Endodermal cell (in vitro differentiated cells): ENCODE results near the gene TRIB2. TPM values are rescaled to one million over a fixed set of nuclear protein-coding genes. Genes with fewer than 3 reads are reported as not detected.

ENCODE experiments used
- DNase-seq: peaks from one replicate; pipeline ENCODE4 v3.0.0-alpha.2; 2017
- H3K27ac ChIP-seq: 2 replicates; pipeline ENCODE4 v1.5.1; 2013; ENCODE audit warnings: mild to moderate bottlenecking, low read depth, low read length, moderate library complexity
- H3K27me3 ChIP-seq: 2 replicates; pipeline ENCODE4 v1.6.1; 2013; ENCODE audit warnings: mild to moderate bottlenecking, low read length, moderate library complexity; ENCODE audit not compliant: insufficient read depth, control insufficient read depth, poor library complexity, severe bottlenecking
- H3K36me3 ChIP-seq: 2 replicates; pipeline ENCODE4 v1.7.0; 2013; ENCODE audit warnings: mild to moderate bottlenecking, low read length, moderate library complexity; ENCODE audit not compliant: control insufficient read depth, insufficient read depth
- H3K4me1 ChIP-seq: one replicate; pipeline ENCODE4 v1.7.0; 2013; ENCODE audit warnings: low read length; ENCODE audit not compliant: control insufficient read depth, insufficient read depth
- H3K4me3 ChIP-seq: 2 replicates; pipeline ENCODE4 v1.5.1; 2013; ENCODE audit warnings: mild to moderate bottlenecking, low read length, moderate library complexity
- H3K9ac ChIP-seq: 2 replicates; pipeline ENCODE4 v1.6.1; 2013; ENCODE audit warnings: mild to moderate bottlenecking, low read length, moderate library complexity; ENCODE audit not compliant: poor library complexity, severe bottlenecking; ENCODE audit errors: extremely low read depth
- H3K9me3 ChIP-seq: 2 replicates; pipeline ENCODE4 v1.6.1; 2013; ENCODE audit warnings: mild to moderate bottlenecking, low read length, moderate library complexity; ENCODE audit not compliant: control insufficient read depth
- H3K27ac Mint-ChIP-seq: 2 replicates; pipeline ENCODE4 v1.8.0; 2020; ENCODE audit warnings: mixed read lengths
- H3K27me3 Mint-ChIP-seq: 2 replicates; pipeline ENCODE4 v1.8.0; 2021; ENCODE audit warnings: mild to moderate bottlenecking, mixed read lengths; ENCODE audit not compliant: insufficient read depth
- H3K36me3 Mint-ChIP-seq: 2 replicates; pipeline ENCODE4 v1.8.0; 2020; ENCODE audit warnings: low read depth, mixed read lengths
- H3K4me1 Mint-ChIP-seq: 2 replicates; pipeline ENCODE4 v1.8.0; 2020; ENCODE audit warnings: mixed read lengths
- H3K4me3 Mint-ChIP-seq: 2 replicates; pipeline ENCODE4 v1.8.0; 2020; ENCODE audit warnings: mild to moderate bottlenecking, moderate library complexity, mixed read lengths
- H3K9me3 Mint-ChIP-seq: 2 replicates; pipeline ENCODE4 v1.8.0; 2020; ENCODE audit warnings: mild to moderate bottlenecking, mixed read lengths
- CTCF ChIP-seq: fragments of 200-600 bp; sonication (generic); conservative IDR thresholded peaks from 2 replicates; pipeline ENCODE4 v1.5.0; 2021; ENCODE audit warnings: antibody characterized with exemption, mild to moderate bottlenecking
- WGBS, 2 experiments: methylation state at CpG; one replicate each; pipeline versions ENCODE4 v1.1.5 to v1.1.7; 2013; ENCODE audit warnings: missing lambda C conversion rate in 2 of 2, mixed read lengths in 1 of 2; ENCODE audit not compliant: insufficient coverage in 1 of 2, insufficient read length in 1 of 2; 5-methylcytosine and 5-hydroxymethylcytosine counted together
- total RNA-seq, 2 donors: library from RNA; stranded (reverse); fragmentation: NEBNext Ultra II Directional in 1 of 2; extraction: Animal tissue kit (Norgen Biotek cat#: 25700) in 1 of 2; gene quantifications; 2 replicates in 1 of 2; 3 replicates in 1 of 2; pipeline ENCODE4 v1.2.1, GENCODE V29; 2021

The TRIB2 gene
- total RNA-seq, 2 donors from 2014 or later: 23.8 to 29.8 TPM

GRCh38 chr2:12762337-12762736 is 45.6 kb downstream of the TRIB2 start:
- no peak for DNase-seq
- Histone ChIP-seq H3K4me3 (no peak overlapping the region), H3K9me3 (no peaks in the 10 kb centered on the region), H3K4me1 (no peaks in the 10 kb centered on the region), H3K9ac (no peak overlapping the region), H3K27me3 (peaks cover 3% of the 10 kb centered on the region), H3K36me3 (no peaks in the 10 kb centered on the region), H3K27ac (no peak overlapping the region)
- WGBS, 2 experiments: 94 to 100% methylated on average over 1 to 2 of the region's 2 CpGs
- no peak for TF ChIP-seq CTCF
- Mint-ChIP-seq H3K4me3 (no peak overlapping the region), H3K27ac (no peak overlapping the region), H3K27me3 (no peaks in the 10 kb centered on the region), H3K4me1 (no peaks in the 10 kb centered on the region), H3K36me3 (no peaks in the 10 kb centered on the region), H3K9me3 (no peaks in the 10 kb centered on the region)

GRCh38 chr2:12762976-12763375 is 46.2 kb downstream of the TRIB2 start:
- H3K27me3 Mint-ChIP-seq: peaks cover 4% of the 10 kb centered on the region

GRCh38 chr2:12763486-12763885 is 46.8 kb downstream of the TRIB2 start:
- H3K9me3 Mint-ChIP-seq: no peaks in the 10 kb centered on the region
- H3K4me1 ChIP-seq: no peaks in the 10 kb centered on the region

More at GRCh38 chr2:12762976-12763375, 46.2 kb downstream of the TRIB2 start:
- H3K9ac ChIP-seq: no peak overlapping the region
- Mint-ChIP-seq H3K4me1 (no peaks in the 10 kb centered on the region), H3K27ac (no peak overlapping the region), H3K4me3 (no peak overlapping the region), H3K9me3 (no peaks in the 10 kb centered on the region), H3K36me3 (no peaks in the 10 kb centered on the region)
- no peak overlapping the region for H3K27ac ChIP-seq
- DNase-seq: no peak
- H3K36me3 ChIP-seq: no peaks in the 10 kb centered on the region
- TF ChIP-seq CTCF: no peak
- H3K4me3 ChIP-seq: no peak overlapping the region
- 87 to 89% methylated on average over 4 of the region's 4 CpGs for WGBS, 2 experiments
- H3K27me3 ChIP-seq: peaks cover 5% of the 10 kb centered on the region
- H3K4me1 ChIP-seq: no peaks in the 10 kb centered on the region
- H3K9me3 ChIP-seq: no peaks in the 10 kb centered on the region

More at GRCh38 chr2:12763486-12763885, 46.8 kb downstream of the TRIB2 start:
- 43 to 70% methylated on average over 2 to 4 of the region's 4 CpGs for WGBS, 2 experiments
- H3K4me3 ChIP-seq: no peak overlapping the region
- DNase-seq: no peak
- Mint-ChIP-seq H3K36me3 (no peaks in the 10 kb centered on the region), H3K27ac (no peak overlapping the region), H3K27me3 (peaks cover 8% of the 10 kb centered on the region), H3K4me1 (no peaks in the 10 kb centered on the region), H3K4me3 (no peak overlapping the region)
- H3K27ac ChIP-seq: no peak overlapping the region
- no peak for TF ChIP-seq CTCF
- no peaks in the 10 kb centered on the region for H3K36me3 ChIP-seq
- no peaks in the 10 kb centered on the region for H3K9me3 ChIP-seq
- no peak overlapping the region for H3K9ac ChIP-seq
- H3K27me3 ChIP-seq: peaks cover 5% of the 10 kb centered on the region
